BE2C (cell line): ENCODE results near the gene SLC16A9.
"Not testable (repeated sequence)": the region's sequence is repeated elsewhere in the genome, so short reads cannot be mapped to it uniquely, and the experiment has no call there.

Source experiments
- DNase-seq: peaks from one replicate; pipeline ENCODE4 v3.0.0-alpha.2; 2020
- H3K27me3 ChIP-seq: fragments of 250-450 bp; sonication (Bioruptor Pico); 2 replicates; pipeline ENCODE4 v1.5.1; 2020; ENCODE audit warnings: mild to moderate bottlenecking
- H3K36me3 ChIP-seq: fragments of 250-450 bp; sonication (Bioruptor Pico); 2 replicates; pipeline ENCODE4 v1.5.1; 2020; ENCODE audit warnings: mild to moderate bottlenecking
- H3K4me1 ChIP-seq: fragments of 250-450 bp; sonication (Bioruptor Pico); 2 replicates; pipeline ENCODE4 v1.5.1; 2020
- H3K4me3 ChIP-seq: 2 replicates; pipeline ENCODE4 v1.5.1; 2011; ENCODE audit warnings: low read depth, low read length
- H3K9me3 ChIP-seq: fragments of 250-450 bp; sonication (Bioruptor Pico); 2 replicates; pipeline ENCODE4 v1.5.1; 2020
- CTCF ChIP-seq: IDR thresholded peaks from 2 replicates; pipeline ENCODE4 v1.5.1; 2012; ENCODE audit warnings: mild to moderate bottlenecking, low read depth, low read length

SLC16A9 gene

GRCh38 chr10:59644841-59645240 is 64.8 kb downstream of the SLC16A9 start:
- TF ChIP-seq CTCF, result no peak
- H3K36me3 ChIP-seq, result no peaks in the 10 kb centered on the region

GRCh38 chr10:59641688-59642087 is 68.0 kb downstream of the SLC16A9 start:
- not testable (repeated sequence) for H3K27me3 ChIP-seq, DNase-seq, H3K4me1 ChIP-seq, H3K4me3 ChIP-seq, H3K36me3 ChIP-seq, H3K9me3 ChIP-seq

More at GRCh38 chr10:59644841-59645240, 64.8 kb downstream of the SLC16A9 start:
- no peak for DNase-seq
- Histone ChIP-seq H3K4me3 (no peak overlapping the region), H3K4me1 (no peaks in the 10 kb centered on the region), H3K27me3 (no peaks in the 10 kb centered on the region), H3K9me3 (no peaks in the 10 kb centered on the region)

GRCh38 chr10:59635502-59636290 is 74.0 kb downstream of the SLC16A9 start:
- no peak for TF ChIP-seq CTCF
- Histone ChIP-seq H3K4me1 (no peaks in the 10 kb centered on the region), H3K4me3 (no peak overlapping the region), H3K27me3 (no peaks in the 10 kb centered on the region), H3K9me3 (no peaks in the 10 kb centered on the region), H3K36me3 (no peaks in the 10 kb centered on the region)
- no peak for DNase-seq

- no peak for DNase-seq
These were observed 75.5 kb downstream of the SLC16A9 start for GRCh38 chr10:59634102-59634501.

GRCh38 chr10:59633063-59633462 is 76.6 kb downstream of the SLC16A9 start:
- H3K4me1 ChIP-seq, result no peaks in the 10 kb centered on the region
- no peaks in the 10 kb centered on the region for H3K27me3 ChIP-seq
- no peak overlapping the region for H3K4me3 ChIP-seq
- TF ChIP-seq CTCF, result peak; percentile 28; the same call in 1 of the 2 replicates
- no peak for DNase-seq
- no peaks in the 10 kb centered on the region for H3K36me3 ChIP-seq
- H3K9me3 ChIP-seq, result no peaks in the 10 kb centered on the region

More at GRCh38 chr10:59634102-59634501, 75.5 kb downstream of the SLC16A9 start:
- Histone ChIP-seq H3K27me3 (no peaks in the 10 kb centered on the region), H3K36me3 (no peaks in the 10 kb centered on the region), H3K4me3 (no peak overlapping the region), H3K9me3 (no peaks in the 10 kb centered on the region), H3K4me1 (no peaks in the 10 kb centered on the region)
- TF ChIP-seq CTCF, result no peak

- no peak for DNase-seq
- Histone ChIP-seq H3K36me3 (no peaks in the 10 kb centered on the region), H3K4me3 (no peak overlapping the region), H3K4me1 (no peaks in the 10 kb centered on the region), H3K9me3 (no peaks in the 10 kb centered on the region), H3K27me3 (no peaks in the 10 kb centered on the region)
- no peak for TF ChIP-seq CTCF
These were observed 77.5 kb downstream of the SLC16A9 start for GRCh38 chr10:59631882-59632807.
